K562 (cell line): ENCODE measurements around the gene APOA1. TPM values are rescaled to one million over a fixed set of nuclear protein-coding genes. Genes with fewer than 3 reads are reported as not detected.

ENCODE experiments used
- ATAC-seq: fragments of 200-7000 bp; cut with Tn5 transposase; 3 replicates; pipeline ENCODE4 v1.9.1; 2020; ENCODE audit warnings: moderate library complexity
- BruUV-seq: library from RNA; stranded (reverse); fragments of 400-500 nt; replicated peaks from 2 replicates; lab custom pipeline; 2021; lab: Mats Ljungman, UMichigan
- CTCF ChIA-PET: fragments of 300-600 bp; formaldehyde crosslinking; extraction: SDS; loops from one replicate; lab custom pipeline; 2021; ENCODE audit warnings: low intra/inter-chr PET ratio; lab: Yijun Ruan, JAX
- POLR2A ChIA-PET: fragments of 300-600, 350-650 bp; sonication (Branson Sonifier 250); formaldehyde crosslinking; extraction: SDS; loops from one replicate; lab custom pipeline; 2021; ENCODE audit warnings: antibody characterized with exemption, inconsistent platforms; lab: Yijun Ruan, JAX
- DNase-seq, 4 experiments: peaks; one replicate each; pipeline versions ENCODE4 v3.0.0 to v3.0.0-alpha.2; 2011 to 2018; ENCODE audit warnings: low spot score in 3 of 4, mixed read lengths in 3 of 4; ENCODE audit errors: extremely low read depth in 1 of 4
- FAIRE-seq: peaks from 2 replicates; lab custom pipeline; 2011; peaks lifted over from hg19 to GRCh38; lab: Jason Lieb, UNC
- H2AFZ ChIP-seq: 2 replicates; pipeline ENCODE4 v1.6.0; 2011; ENCODE audit warnings: low read depth, low read length, control low read depth, inconsistent platforms
- H3K27ac ChIP-seq: fragments of 200-600 bp; 3 replicates; pipeline ENCODE4 v1.8.0; 2011; ENCODE audit warnings: low read depth, mild to moderate bottlenecking, control low read depth, inconsistent platforms, low read length, moderate library complexity, mixed read lengths; ENCODE audit errors: extremely low read depth
- H3K27me3 ChIP-seq, 2 experiments: fragments of 300-600 bp in 1 of 2; 2 replicates in 1 of 2; 3 replicates in 1 of 2; pipeline versions ENCODE4 v1.6.0 to v1.8.0; 2011; ENCODE audit warnings: inconsistent platforms in 2 of 2, low read length in 2 of 2, mild to moderate bottlenecking in 1 of 2, mixed read lengths in 1 of 2, moderate library complexity in 1 of 2; ENCODE audit not compliant: control insufficient read depth in 2 of 2, insufficient read depth in 2 of 2
- H3K36me3 ChIP-seq: fragments of 300-600 bp; 3 replicates; pipeline ENCODE4 v1.8.0; 2011; ENCODE audit warnings: mild to moderate bottlenecking, low read length, inconsistent platforms; ENCODE audit not compliant: control insufficient read depth, insufficient read depth
- H3K4me1 ChIP-seq, 2 experiments: fragments of 200-600 bp in 1 of 2; replicated peaks in 1 of 2; 2 replicates in 1 of 2; 3 replicates in 1 of 2; pipeline versions ENCODE4 v1.5.1 to v1.8.0; 2011; ENCODE audit warnings: inconsistent platforms in 2 of 2, low read length in 2 of 2, mild to moderate bottlenecking in 1 of 2, mixed read lengths in 1 of 2, moderate library complexity in 1 of 2; ENCODE audit not compliant: control insufficient read depth in 2 of 2, insufficient read depth in 2 of 2
- H3K4me2 ChIP-seq: 2 replicates; pipeline ENCODE4 v1.6.1; 2011; ENCODE audit warnings: low read length, control low read depth, inconsistent platforms, mixed read lengths; ENCODE audit not compliant: insufficient read depth
- H3K4me3 ChIP-seq: fragments of 200-600 bp; sonication (generic), shearing (Covaris generic); 2 replicates; pipeline ENCODE4 v1.5.1; 2016; ENCODE audit warnings: control low read depth, inconsistent platforms
- H3K79me2 ChIP-seq: fragments of 200-600 bp; 3 replicates; pipeline ENCODE4 v1.8.0; 2011; ENCODE audit warnings: low read length, inconsistent platforms; ENCODE audit not compliant: control insufficient read depth, insufficient read depth
- H3K9ac ChIP-seq, 2 experiments: 2 replicates each; pipeline versions ENCODE4 v1.6.0 to v1.6.1; 2011; ENCODE audit warnings: low read depth in 2 of 2, low read length in 2 of 2, control low read depth in 1 of 2, inconsistent platforms in 1 of 2, mild to moderate bottlenecking in 1 of 2, mixed read lengths in 1 of 2; ENCODE audit not compliant: insufficient read depth in 1 of 2
- H3K9me1 ChIP-seq: one replicate; pipeline ENCODE4 v1.6.0; 2011; ENCODE audit warnings: inconsistent platforms, mild to moderate bottlenecking, low read length, moderate library complexity; ENCODE audit not compliant: control insufficient read depth, insufficient read depth
- H3K9me3 ChIP-seq: replicated peaks from 2 replicates; pipeline ENCODE4 v1.5.1; 2011; ENCODE audit warnings: low read depth, low read length, inconsistent platforms; ENCODE audit not compliant: control insufficient read depth, insufficient read depth
- H4K20me1 ChIP-seq: replicated peaks from 2 replicates; pipeline ENCODE4 v1.6.1; 2011; ENCODE audit warnings: low read length, inconsistent platforms, mixed read lengths; ENCODE audit not compliant: control insufficient read depth, insufficient read depth
- ARID1B ChIP-seq: fragments of 450-650 bp; IDR thresholded peaks from 2 replicates; pipeline ENCODE4 v1.6.1; 2016; ENCODE audit warnings: antibody characterized with exemption, mild to moderate bottlenecking, inconsistent platforms
- CREM ChIP-seq: IDR thresholded peaks from 2 replicates; pipeline ENCODE4 v1.6.1; 2014; ENCODE audit warnings: antibody characterized with exemption, low read depth
- HNRNPK ChIP-seq: fragments of 200-400 bp; formaldehyde crosslinking; IDR thresholded peaks from one replicate; pipeline ENCODE4 v1.6.1; 2018; ENCODE audit warnings: mild to moderate bottlenecking, low read depth, low read length; ENCODE audit not compliant: poor library complexity, severe bottlenecking
- JUN ChIP-seq, 2 experiments: sonication (generic) in 1 of 2; formaldehyde crosslinking in 1 of 2; IDR thresholded peaks; 2 replicates each; pipeline versions ENCODE4 v1.6.1 to v1.8.0; 2012 to 2022; ENCODE audit warnings: borderline replicate concordance in 2 of 2, mild to moderate bottlenecking in 2 of 2, improper control_type of control experiment in 1 of 2, low read depth in 1 of 2, low read length in 1 of 2, missing genetic modification reagents in 1 of 2
- JUNB ChIP-seq: fragments of 450-650 bp; formaldehyde crosslinking; conservative IDR thresholded peaks from 2 replicates; pipeline ENCODE4 v1.4.0; 2020; ENCODE audit warnings: mild to moderate bottlenecking
- KAT8 ChIP-seq: fragments of 450-650 bp; IDR thresholded peaks from 2 replicates; pipeline ENCODE4 v1.6.1; 2016; ENCODE audit warnings: low read depth, mild to moderate bottlenecking
- KDM5B ChIP-seq: fragments of 200-600 bp; sonication (generic); IDR thresholded peaks from 2 replicates; pipeline ENCODE4 v1.6.1; 2012; ENCODE audit warnings: low read depth, mild to moderate bottlenecking, moderate library complexity, low read length, control low read depth, inconsistent platforms; ENCODE audit not compliant: insufficient replicate concordance
- NCOA6 ChIP-seq: fragments of 450-650 bp; IDR thresholded peaks from 2 replicates; pipeline ENCODE4 v1.6.1; 2017; ENCODE audit warnings: mild to moderate bottlenecking
- POU5F1 ChIP-seq: fragments of 150-350 bp; IDR thresholded peaks from 2 replicates; pipeline ENCODE4 v1.6.1; 2014; ENCODE audit warnings: borderline replicate concordance, low read length, low read depth, mild to moderate bottlenecking; ENCODE audit not compliant: partially characterized antibody
- TFAM ChIP-seq: fragments of 250-450 bp; sonication (Bioruptor Pico); conservative IDR thresholded peaks from 2 replicates; pipeline ENCODE4 v1.5.0; 2021; ENCODE audit warnings: mild to moderate bottlenecking, moderate library complexity
- ZNF311 ChIP-seq: fragments of 250-450 bp; sonication (Bioruptor Pico); IDR thresholded peaks from 2 replicates; pipeline ENCODE4 v1.4.0; 2020; ENCODE audit warnings: mild to moderate bottlenecking, moderate library complexity
- ZNF830 ChIP-seq: fragments of 250-450 bp; sonication (Bioruptor Pico); IDR thresholded peaks from 2 replicates; pipeline ENCODE4 v1.5.0; 2021; ENCODE audit warnings: mild to moderate bottlenecking
- WGBS: fragments of 100-300 bp; shearing (Covaris generic); methylation state at CpG from one replicate; pipeline ENCODE4 v1.1.6; 2016; ENCODE audit warnings: low coverage, mixed read lengths; ENCODE audit not compliant: insufficient coverage; ENCODE audit errors: missing lambda C conversion rate; 5-methylcytosine and 5-hydroxymethylcytosine counted together
- in situ Hi-C: fragments of 300-500 bp; cut with MboI; formaldehyde crosslinking; loops from 4 replicates; pipeline ENCODE4 v1.15.0; 2018; ENCODE audit warnings: inconsistent platforms, mixed read lengths
- intact Hi-C: fragments of 100-400 bp; cut with micrococcal nuclease; formaldehyde crosslinking; loops from 2 replicates; pipeline ENCODE4 v1.14.2; 2022
- polyA plus RNA-seq, 8 experiments: library from polyadenylated mRNA; depleted of rRNA in 4 of 8; stranded (reverse) in 5 of 8; unstranded in 3 of 8; fragments of >200 nt; fragmentation: Nextera tagmentation in 2 of 8; fragmentation: Illumina TruSeq in 1 of 8; extraction: Ambion mirVana in 2 of 8; extraction: Trizol in 1 of 8; gene quantifications; 2 replicates each; pipeline versions ENCODE4 v1.2.1 to v1.2.3, GENCODE V29; 2011 to 2014; ENCODE audit warnings: inconsistent platforms in 1 of 8, missing spikeins in 1 of 8
- total RNA-seq, 7 experiments: library from RNA; depleted of rRNA in 6 of 7; stranded (reverse); fragments of >200 nt in 6 of 7; fragmentation: Illumina TruSeq in 2 of 7; extraction: Trizol in 2 of 7; gene quantifications; 2 replicates each; pipeline versions ENCODE4 v1.2.1 to v1.2.3, GENCODE V29; 2011 to 2021; ENCODE audit warnings: low replicate concordance in 1 of 7

APOA1 gene
- total and polyA plus RNA-seq, 9 of the 15 experiments (the other 6 are each of a cell fraction or from before 2014, with no cell fraction given) = 1.8 TPM; not detected in 8

DNA sequence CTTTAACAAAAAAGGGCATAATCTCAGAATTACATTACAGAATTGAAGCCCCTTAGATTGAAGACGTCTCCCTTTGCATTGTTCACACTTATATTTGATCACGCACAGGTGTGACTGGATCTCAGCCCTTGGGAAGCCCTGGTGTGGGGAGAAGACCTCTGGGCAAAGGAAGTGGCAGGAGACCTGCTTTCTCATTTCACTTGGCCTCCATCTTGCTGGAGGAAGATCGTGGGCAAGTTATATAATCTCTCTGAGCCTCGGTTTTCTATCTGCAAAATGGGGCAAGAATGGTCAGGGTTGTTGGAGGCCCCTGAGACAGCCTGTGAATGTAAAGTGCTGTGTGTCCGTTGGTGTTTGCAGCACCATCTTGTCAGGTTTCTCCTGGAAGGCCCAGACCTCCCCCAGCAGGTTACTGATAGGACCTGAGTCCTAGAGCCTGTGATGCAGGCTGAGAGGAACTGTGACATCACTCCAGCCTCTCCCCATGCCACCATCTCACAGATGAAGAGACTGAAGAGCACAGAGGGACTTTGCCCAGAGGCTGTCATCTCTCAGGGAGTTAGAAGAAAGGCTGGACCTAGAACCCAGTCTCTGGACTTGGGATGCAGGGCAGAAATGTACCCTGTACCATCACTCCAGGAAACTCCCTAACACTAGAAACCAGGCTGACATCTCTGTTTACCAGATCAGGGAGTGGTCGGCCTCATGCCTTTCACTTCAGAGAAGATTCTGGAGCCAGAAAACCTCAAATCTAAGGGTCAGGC lies 1.1 kb upstream of the APOA1 start:
- Histone ChIP-seq H3K4me2 (no peak overlapping the region), H3K9me1 (no peaks in the 10 kb centered on the region), H3K4me3 (no peak overlapping the region), H2AFZ (peak overlapping the region; percentile 36; the same call in 1 of the 2 replicates), H3K9ac (no peak overlapping the region), H3K79me2 (no peaks in the 10 kb centered on the region), H3K4me1 (peaks cover 18 to 32% of the 10 kb centered on the region in 2 experiments; a peak in 4 of 5 replicates), H3K27me3 (no peaks in the 10 kb centered on the region; a peak in 1 of 5 replicates), H3K9me3 (no peaks in the 10 kb centered on the region), H3K36me3 (peaks cover 2% of the 10 kb centered on the region; the same call in 1 of the 3 replicates), H3K27ac (no peak overlapping the region), H4K20me1 (no peaks in the 10 kb centered on the region)
- no peak for ATAC-seq
- TF ChIP-seq HNRNPK (no peak), CREM (peak; percentile 10; the same call in 1 of the 2 replicates)
- ChIA-PET CTCF (interaction anchor here (1.3 kb wide), 1 partner anchor 268 kb away, joined by 3 read pairs; no protein-coding TSS in a partner anchor), POLR2A (no interaction called here)
- intact Hi-C loops = loop anchor here (10.0 kb wide), 1 partner anchor 104 kb away; no protein-coding TSS in a partner anchor
- no peak for DNase-seq
- BruUV-seq = no TSS peak
- in situ Hi-C loops = no loop called here
- 14% methylated on average over 6 of the region's 6 CpGs for WGBS
- FAIRE-seq = no peak

DNA sequence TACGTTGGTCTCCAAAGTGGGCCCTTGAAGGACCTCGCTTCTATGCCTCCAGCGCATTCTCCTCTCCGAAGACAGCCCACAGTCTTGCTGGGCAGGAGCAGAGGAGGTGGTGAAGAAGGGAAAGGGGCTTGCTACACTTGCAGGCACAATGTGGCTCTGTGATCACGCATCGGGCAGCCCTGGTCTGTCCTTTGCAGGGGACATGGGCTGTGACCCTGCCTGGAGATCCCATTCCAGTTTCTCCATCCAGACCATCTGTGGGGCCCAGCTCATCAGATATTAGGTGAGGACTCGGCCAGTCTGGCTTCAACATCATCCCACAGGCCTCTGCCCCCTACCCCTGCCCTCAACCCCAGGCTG lies 810 bp downstream of the APOA1 start:
- H3K9ac ChIP-seq = 0 out of 4 replicates have a peak overlapping the region, but pooled peaks of 1 of the 2 experiments have one; percentile 20
- CTCF ChIA-PET = no interaction called here
- BruUV-seq = no TSS peak
- H3K27ac ChIP-seq = no peak overlapping the region
- ATAC-seq (no peak), DNase-seq (no peak), FAIRE-seq (no peak)
- no peaks in the 10 kb centered on the region for H3K79me2 ChIP-seq
- H3K9me1 ChIP-seq = no peaks in the 10 kb centered on the region
- POLR2A ChIA-PET = interaction anchor here (0.9 to 1.5 kb wide), 5 partner anchors 11 to 336 kb away, joined by 3 to 7 read pairs (median 3); no protein-coding TSS in a partner anchor
- peaks cover 0 to 7% of the 10 kb centered on the region in 2 experiments; a peak in 2 of 5 replicates for H3K27me3 ChIP-seq
- H4K20me1 ChIP-seq = no peaks in the 10 kb centered on the region
- WGBS = 31% methylated on average over 5 of the region's 7 CpGs
- no peak overlapping the region for H3K4me3 ChIP-seq
- TF ChIP-seq NCOA6 = no peak
- TF ChIP-seq ARID1B = no peak
- TF ChIP-seq KAT8 = no peak
- no peak for TF ChIP-seq POU5F1
- no peak for TF ChIP-seq ZNF311 (CRISPR knock-in tag)
- TF ChIP-seq JUN (IDR thresholded peaks at IDR 0.05; ENCODE audit: borderline replicate concordance, low read depth, low read length) = no peak
- no peak for TF ChIP-seq JUN (CRISPR knock-in tag; IDR thresholded peaks at IDR 0.05; ENCODE audit: borderline replicate concordance)
- no peak for TF ChIP-seq KDM5B
- TF ChIP-seq ZNF830 (CRISPR knock-in tag) = no peak
- TF ChIP-seq JUNB = no peak
- no peak for TF ChIP-seq TFAM (CRISPR knock-in tag)
- in situ Hi-C loops (no loop called here), intact Hi-C loops (loop anchor here (1.0 to 10.0 kb wide), 2 partner anchors 48 to 102 kb away; partner anchors contain the start of gene ZPR1)
- no peaks in the 10 kb centered on the region for H3K9me3 ChIP-seq
- peaks cover 15 to 32% of the 10 kb centered on the region in 2 experiments; a peak in 4 of 5 replicates for H3K4me1 ChIP-seq
- H2AFZ ChIP-seq = no peak overlapping the region
- no peak overlapping the region for H3K4me2 ChIP-seq
- H3K36me3 ChIP-seq = no peaks in the 10 kb centered on the region
